GM18511 (cell line): ENCODE data around the gene DNAJC5.
A peak's percentile ranks its signal among the peaks of the same experiment; 100 is the strongest.
"Not testable (repeated sequence)": the region's sequence is repeated elsewhere in the genome, so short reads cannot be mapped to it uniquely, and the experiment has no call there.

Experiments
- ATAC-seq: cut with Tn5 transposase; IDR thresholded peaks from one replicate; pipeline ENCODE4 v1.9.1; 2021; ENCODE audit warnings: mild to moderate bottlenecking, moderate library complexity; ENCODE audit not compliant: unreplicated experiment

Gene DNAJC5

GRCh38 chr20:63861365-63861934, 33.5 kb upstream of the DNAJC5 start, which contains the start of gene ABHD16B:
Gene ABHD16B (plus strand): TSS chr20:63861498. CDS start chr20:63861541, 43 bp downstream.
- ATAC-seq = no peak

GRCh38 chr20:63861981-63862901, 32.7 kb upstream of the DNAJC5 start:
- ATAC-seq = no peak

- ATAC-seq = no peak
Observed at GRCh38 chr20:63863021-63863797, 31.7 kb upstream of the DNAJC5 start.

GRCh38 chr20:63863798-63864544, 31.0 kb upstream of the DNAJC5 start:
- peak; percentile 76 for ATAC-seq

- ATAC-seq = peak; percentile 36
Observed at GRCh38 chr20:63864545-63864977, 30.4 kb upstream of the DNAJC5 start.

- ATAC-seq = peak; percentile 72
Observed at GRCh38 chr20:63864978-63865640, 29.8 kb upstream of the DNAJC5 start, which contains the start of gene TPD52L2. Gene TPD52L2 (plus strand): TSS chr20:63865270. CDS start chr20:63865366, 96 bp downstream.

- ATAC-seq = not testable (repeated sequence)
Observed at GRCh38 chr20:63867042-63867441, 27.9 kb upstream of the DNAJC5 start.

- no peak for ATAC-seq
Observed at GRCh38 chr20:63868264-63868663, 26.7 kb upstream of the DNAJC5 start.

GRCh38 chr20:63873477-63873971, 21.4 kb upstream of the DNAJC5 start:
- ATAC-seq = no peak

- ATAC-seq = not testable (repeated sequence)
Observed at GRCh38 chr20:63874241-63874640, 20.7 kb upstream of the DNAJC5 start.

GRCh38 chr20:63876489-63877036, 18.4 kb upstream of the DNAJC5 start:
- no peak for ATAC-seq

GRCh38 chr20:63877755-63878470, 17.0 kb upstream of the DNAJC5 start:
- ATAC-seq = no peak

GRCh38 chr20:63878899-63879663, 15.8 kb upstream of the DNAJC5 start:
- no peak for ATAC-seq

GRCh38 chr20:63880901-63881300, 14.0 kb upstream of the DNAJC5 start:
- not testable (repeated sequence) for ATAC-seq

- no peak for ATAC-seq
Observed at GRCh38 chr20:63881451-63882226, 13.3 kb upstream of the DNAJC5 start.

- ATAC-seq = no peak
Observed at GRCh38 chr20:63882257-63883200, 12.4 kb upstream of the DNAJC5 start.
